ENCODE results near the gene SIX3. TPM values are rescaled to one million over a fixed set of nuclear protein-coding genes. Genes with fewer than 3 reads are reported as not detected.

SIX3 gene
- polyA plus RNA-seq, 2 of the 4 experiments (the other 2 are of a cell fraction) = 0.22 to 0.59 TPM

DNA sequence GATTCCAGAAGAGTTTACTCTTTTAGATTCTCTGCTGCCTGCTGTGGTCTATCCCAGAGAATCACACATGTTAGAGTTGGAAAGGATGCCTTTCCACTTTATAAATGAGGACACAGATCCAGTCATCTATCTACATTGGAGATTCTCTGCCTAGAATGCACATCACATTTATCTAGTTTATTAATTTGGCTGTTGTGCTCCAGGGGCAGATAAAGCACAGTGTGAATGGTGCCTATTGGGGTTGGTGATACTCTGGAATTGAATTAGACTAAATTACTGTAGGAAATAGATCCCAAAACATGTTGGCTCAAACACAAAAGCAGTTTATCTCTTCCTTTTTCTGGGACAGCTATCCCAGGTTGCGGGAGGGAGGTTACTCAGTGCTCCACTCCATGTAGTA is 52.9 kb downstream of the SIX3 start:
- no peaks in the 10 kb centered on the region for H3K4me1 ChIP-seq
- POLR2A ChIA-PET = no interaction called here
- no peak overlapping the region for H3K4me2 ChIP-seq
- no peak for DNase-seq (ENCODE audit: low read depth in 1 of 2, low spot score in 1 of 2)
- 77% methylated on average over 1 of the region's 1 CpG for WGBS (ENCODE audit: missing lambda C conversion rate)
- no peak for ATAC-seq
- CTCF ChIA-PET = interaction anchor here (1.0 kb wide), 1 partner anchor 10 kb away, joined by 3 read pairs; no protein-coding TSS in a partner anchor
- H3K27ac ChIP-seq = no peak overlapping the region
- TF ChIP-seq MYC (IDR thresholded peaks at IDR 0.05; ENCODE audit: borderline replicate concordance, low read length) (no peak), HOXB5 (CRISPR knock-in tag; IDR thresholded peaks at IDR 0.05) (no peak), FOSL2 (IDR thresholded peaks at IDR 0.05) (no peak), FOSL2 (CRISPR knock-in tag; IDR thresholded peaks at IDR 0.05) (no peak), JUNB (IDR thresholded peaks at IDR 0.05) (no peak), KDM5A (IDR thresholded peaks at IDR 0.05) (no peak), HOXB13 (CRISPR knock-in tag; IDR thresholded peaks at IDR 0.05; ENCODE audit: low read depth) (no peak), TFCP2L1 (CRISPR knock-in tag; IDR thresholded peaks at IDR 0.05) (no peak), EHF (CRISPR knock-in tag; IDR thresholded peaks at IDR 0.05) (no peak), SMC3 (IDR thresholded peaks at IDR 0.05) (no peak), ESRRA (IDR thresholded peaks at IDR 0.05; ENCODE audit: borderline replicate concordance, low read length) (no peak), PHF8 (IDR thresholded peaks at IDR 0.05; ENCODE audit: borderline replicate concordance, low read depth) (no peak), CBX2 (IDR thresholded peaks at IDR 0.05; ENCODE audit: borderline replicate concordance, low read depth) (no peak), POLR2A (IDR thresholded peaks at IDR 0.05; ENCODE audit: low read length) (no peak), HDAC2 (IDR thresholded peaks at IDR 0.05) (no peak), CEBPB (IDR thresholded peaks at IDR 0.05) (no peak)
- TF ChIP-seq, protein P1, sequence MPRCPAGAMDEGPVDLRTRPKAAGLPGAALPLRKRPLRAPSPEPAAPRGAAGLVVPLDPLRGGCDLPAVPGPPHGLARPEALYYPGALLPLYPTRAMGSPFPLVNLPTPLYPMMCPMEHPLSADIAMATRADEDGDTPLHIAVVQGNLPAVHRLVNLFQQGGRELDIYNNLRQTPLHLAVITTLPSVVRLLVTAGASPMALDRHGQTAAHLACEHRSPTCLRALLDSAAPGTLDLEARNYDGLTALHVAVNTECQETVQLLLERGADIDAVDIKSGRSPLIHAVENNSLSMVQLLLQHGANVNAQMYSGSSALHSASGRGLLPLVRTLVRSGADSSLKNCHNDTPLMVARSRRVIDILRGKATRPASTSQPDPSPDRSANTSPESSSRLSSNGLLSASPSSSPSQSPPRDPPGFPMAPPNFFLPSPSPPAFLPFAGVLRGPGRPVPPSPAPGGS (IDR thresholded peaks at IDR 0.05) = no peak
- TF ChIP-seq, protein P2, sequence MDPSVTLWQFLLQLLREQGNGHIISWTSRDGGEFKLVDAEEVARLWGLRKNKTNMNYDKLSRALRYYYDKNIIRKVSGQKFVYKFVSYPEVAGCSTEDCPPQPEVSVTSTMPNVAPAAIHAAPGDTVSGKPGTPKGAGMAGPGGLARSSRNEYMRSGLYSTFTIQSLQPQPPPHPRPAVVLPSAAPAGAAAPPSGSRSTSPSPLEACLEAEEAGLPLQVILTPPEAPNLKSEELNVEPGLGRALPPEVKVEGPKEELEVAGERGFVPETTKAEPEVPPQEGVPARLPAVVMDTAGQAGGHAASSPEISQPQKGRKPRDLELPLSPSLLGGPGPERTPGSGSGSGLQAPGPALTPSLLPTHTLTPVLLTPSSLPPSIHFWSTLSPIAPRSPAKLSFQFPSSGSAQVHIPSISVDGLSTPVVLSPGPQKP (IDR thresholded peaks at IDR 0.05; ENCODE audit: low read depth, low read length) = no peak
- TF ChIP-seq, protein P3, sequence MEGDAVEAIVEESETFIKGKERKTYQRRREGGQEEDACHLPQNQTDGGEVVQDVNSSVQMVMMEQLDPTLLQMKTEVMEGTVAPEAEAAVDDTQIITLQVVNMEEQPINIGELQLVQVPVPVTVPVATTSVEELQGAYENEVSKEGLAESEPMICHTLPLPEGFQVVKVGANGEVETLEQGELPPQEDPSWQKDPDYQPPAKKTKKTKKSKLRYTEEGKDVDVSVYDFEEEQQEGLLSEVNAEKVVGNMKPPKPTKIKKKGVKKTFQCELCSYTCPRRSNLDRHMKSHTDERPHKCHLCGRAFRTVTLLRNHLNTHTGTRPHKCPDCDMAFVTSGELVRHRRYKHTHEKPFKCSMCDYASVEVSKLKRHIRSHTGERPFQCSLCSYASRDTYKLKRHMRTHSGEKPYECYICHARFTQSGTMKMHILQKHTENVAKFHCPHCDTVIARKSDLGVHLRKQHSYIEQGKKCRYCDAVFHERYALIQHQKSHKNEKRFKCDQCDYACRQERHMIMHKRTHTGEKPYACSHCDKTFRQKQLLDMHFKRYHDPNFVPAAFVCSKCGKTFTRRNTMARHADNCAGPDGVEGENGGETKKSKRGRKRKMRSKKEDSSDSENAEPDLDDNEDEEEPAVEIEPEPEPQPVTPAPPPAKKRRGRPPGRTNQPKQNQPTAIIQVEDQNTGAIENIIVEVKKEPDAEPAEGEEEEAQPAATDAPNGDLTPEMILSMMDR (IDR thresholded peaks at IDR 0.05) = no peak
- TF ChIP-seq, protein P4, sequence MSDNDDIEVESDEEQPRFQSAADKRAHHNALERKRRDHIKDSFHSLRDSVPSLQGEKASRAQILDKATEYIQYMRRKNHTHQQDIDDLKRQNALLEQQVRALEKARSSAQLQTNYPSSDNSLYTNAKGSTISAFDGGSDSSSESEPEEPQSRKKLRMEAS (IDR thresholded peaks at IDR 0.05) = no peak
- no peak for FAIRE-seq
- no peak overlapping the region for H3K4me3 ChIP-seq
- 0 out of 3 replicates have a peak, but pooled peaks cover 2% of the 10 kb centered on the region for H3K9me3 ChIP-seq

Small RNA genes within 50 kb of the gene (small RNA-seq; reads per million reads assigned to genes)
- gene RF02246 (0 reads per million in 6 experiments), gene RF02247 (0 reads per million in 6 experiments), gene RF02248 (0 reads per million in 6 experiments), gene RF02250 (0 reads per million in 6 experiments), gene RF02251 (0 reads per million in 6 experiments), gene RF02252 (0 reads per million in 6 experiments)

Other genes starting within 250 kb of the SIX3 start
- gene SIX2, start 67.8 kb downstream of the SIX3 start, polyA plus RNA-seq (2011; rRNA removed) = 0.10 and 0.13 TPM in 2 replicates
- 0.14 to 0.16 TPM (median 0.15 TPM) in 3 replicates for gene SIX2, start 67.8 kb downstream of the SIX3 start, polyA plus RNA-seq (2017; fragmentation: RNase III; extraction: RNeasy Plus Mini Kit Qiagen cat#74134 plus additional on column Dnase treatment)